Endothelial cell of umbilical vein (primary cell): ENCODE data around the gene ENTR1. TPM values are rescaled to one million over a fixed set of nuclear protein-coding genes. Genes with fewer than 3 reads are reported as not detected.

Source experiments
- BruUV-seq: library from RNA; stranded (reverse); fragments of 400-500 nt; replicated peaks from 2 replicates; lab custom pipeline; 2021; lab: Mats Ljungman, UMichigan
- CTCF ChIA-PET: fragments of 300-600, 350-600 bp; sonication (Branson Sonifier 250); formaldehyde crosslinking; loops from one replicate; lab custom pipeline; 2021; ENCODE audit warnings: antibody characterized with exemption, inconsistent platforms; lab: Charles Lee
- POLR2A ChIA-PET: fragments of 300-600, 350-600 bp; sonication (Branson Sonifier 250); formaldehyde crosslinking; loops from one replicate; lab custom pipeline; 2021; ENCODE audit warnings: antibody characterized with exemption, inconsistent platforms; lab: Charles Lee
- DNase-seq: peaks from one replicate; pipeline ENCODE4 v3.0.0-alpha.2; 2011; ENCODE audit warnings: low read depth, low spot score
- FAIRE-seq: peaks from 2 replicates; lab custom pipeline; 2011; peaks lifted over from hg19 to GRCh38; lab: Jason Lieb, UNC
- H2AFZ ChIP-seq: 2 replicates; pipeline ENCODE4 v1.6.0; 2012; ENCODE audit warnings: low read depth, low read length, control low read depth, inconsistent platforms
- H3K27ac ChIP-seq: 2 replicates; pipeline ENCODE4 v1.5.1; 2011; ENCODE audit warnings: low read depth, mild to moderate bottlenecking, control low read depth, low read length, moderate library complexity; ENCODE audit not compliant: insufficient read depth
- H3K27me3 ChIP-seq, 2 experiments: 2 replicates each; pipeline versions ENCODE4 v1.6.0 to v1.6.1; 2011; ENCODE audit warnings: low read length in 2 of 2, mixed read lengths in 1 of 2; ENCODE audit not compliant: control insufficient read depth in 2 of 2, insufficient read depth in 2 of 2
- H3K36me3 ChIP-seq, 2 experiments: 2 replicates in 1 of 2; 3 replicates in 1 of 2; pipeline ENCODE4 v1.5.1; 2011; ENCODE audit warnings: low read length in 2 of 2, mild to moderate bottlenecking in 1 of 2, moderate library complexity in 1 of 2; ENCODE audit not compliant: control insufficient read depth in 2 of 2, insufficient read depth in 2 of 2; ENCODE audit errors: extremely low read depth in 1 of 2
- H3K4me1 ChIP-seq: 3 replicates; pipeline ENCODE4 v1.5.1; 2011; ENCODE audit warnings: mild to moderate bottlenecking, low read length; ENCODE audit not compliant: control insufficient read depth, insufficient read depth; ENCODE audit errors: extremely low read depth
- H3K4me2 ChIP-seq: 2 replicates; pipeline ENCODE4 v1.6.1; 2011; ENCODE audit warnings: low read length, control low read depth, mixed read lengths; ENCODE audit not compliant: insufficient read depth
- H3K4me3 ChIP-seq, 3 experiments: fragments of 200-600 bp in 1 of 3; sonication (generic), shearing (Covaris generic) in 1 of 3; replicated peaks in 1 of 3; 2 replicates each; pipeline ENCODE4 v1.5.1; 2011 to 2016; ENCODE audit warnings: control low read depth in 3 of 3, low read length in 3 of 3, mild to moderate bottlenecking in 2 of 3, inconsistent platforms in 1 of 3, low read depth in 1 of 3, moderate library complexity in 1 of 3; ENCODE audit not compliant: insufficient read depth in 1 of 3
- H3K79me2 ChIP-seq: 2 replicates; pipeline ENCODE4 v1.6.0; 2012; ENCODE audit warnings: low read length, inconsistent platforms; ENCODE audit not compliant: control insufficient read depth, insufficient read depth
- H3K9ac ChIP-seq: replicated peaks from 2 replicates; pipeline ENCODE3; 2011; ENCODE audit warnings: low read length, control low read depth; ENCODE audit not compliant: insufficient read depth; ENCODE audit errors: extremely low read depth
- H3K9me1 ChIP-seq: replicated peaks from 3 replicates; pipeline ENCODE4 v1.6.0; 2011; ENCODE audit warnings: mild to moderate bottlenecking, low read length; ENCODE audit not compliant: control insufficient read depth, insufficient read depth; ENCODE audit errors: extremely low read depth
- H3K9me3 ChIP-seq: replicated peaks from 2 replicates; pipeline ENCODE4 v1.5.1; 2012; ENCODE audit warnings: low read length, inconsistent platforms; ENCODE audit not compliant: control insufficient read depth, insufficient read depth
- H4K20me1 ChIP-seq: replicated peaks from 2 replicates; pipeline ENCODE3; 2011; ENCODE audit warnings: mild to moderate bottlenecking, low read length; ENCODE audit not compliant: control insufficient read depth, insufficient read depth; ENCODE audit errors: extremely low read depth
- EZH2 ChIP-seq: IDR thresholded peaks from 2 replicates; pipeline ENCODE4 v1.6.1; 2012; ENCODE audit warnings: borderline replicate concordance, low read depth, mild to moderate bottlenecking, moderate library complexity, low read length, inconsistent platforms; ENCODE audit not compliant: severe bottlenecking
- GATA2 ChIP-seq: IDR thresholded peaks from 2 replicates; pipeline ENCODE4 v1.7.0; 2011; ENCODE audit warnings: low read depth, mild to moderate bottlenecking, moderate library complexity, mixed read lengths, low read length; ENCODE audit not compliant: insufficient read length, insufficient read depth
- JUN ChIP-seq: IDR thresholded peaks from 2 replicates; pipeline ENCODE4 v1.6.1; 2011; ENCODE audit warnings: borderline replicate concordance, low read depth; ENCODE audit not compliant: insufficient read length, insufficient read depth
- MYC ChIP-seq: IDR thresholded peaks from one replicate; pipeline ENCODE4 v1.6.1; 2011; ENCODE audit warnings: mild to moderate bottlenecking, low read depth, low read length
- dilution Hi-C: fragments of 300-500 bp; cut with MboI; formaldehyde crosslinking; loops from one replicate; pipeline ENCODE4 v1.15.0; 2019; ENCODE audit warnings: low sequenced_read_pairs; ENCODE audit not compliant: extremely low pct_ligation_motif_present
- intact Hi-C: fragments of 100-400 bp; cut with micrococcal nuclease; formaldehyde crosslinking; loops from one replicate; pipeline ENCODE4 v1.10.0; 2022
- polyA plus RNA-seq, 4 experiments: library from polyadenylated mRNA; depleted of rRNA in 3 of 4; stranded (reverse) in 3 of 4; unstranded in 1 of 4; fragments of >200 nt; gene quantifications; 2 replicates each; pipeline versions ENCODE4 v1.2.1 to v1.2.3, GENCODE V29; 2011 to 2012; ENCODE audit warnings: missing spikeins in 1 of 4
- total RNA-seq: library from RNA; stranded (reverse); gene quantifications from 2 replicates; pipeline ENCODE4 v1.2.3, GENCODE V29; 2021
- TF ChIP-seq, protein P1 (sequence below): IDR thresholded peaks from 2 replicates; pipeline ENCODE4 v1.6.1; 2011; ENCODE audit not compliant: insufficient read depth, insufficient read length
- TF ChIP-seq, protein P2 (sequence below), 2 donors: IDR thresholded peaks; 1 replicate in 1 of 2; 2 replicates in 1 of 2; pipeline ENCODE4 v1.5.1; 2011; ENCODE audit warnings: low read length in 2 of 2, mild to moderate bottlenecking in 2 of 2, moderate library complexity in 2 of 2, control low read depth in 1 of 2, inconsistent platforms in 1 of 2, low read depth in 1 of 2; ENCODE audit not compliant: insufficient read depth in 1 of 2; ENCODE audit errors: extremely low read depth in 1 of 2

Gene ENTR1
- total and polyA plus RNA-seq, 2 donors (not counting 3 experiments of a cell fraction or from before 2014, with no cell fraction given), result 36.0 to 61.6 TPM

DNA sequence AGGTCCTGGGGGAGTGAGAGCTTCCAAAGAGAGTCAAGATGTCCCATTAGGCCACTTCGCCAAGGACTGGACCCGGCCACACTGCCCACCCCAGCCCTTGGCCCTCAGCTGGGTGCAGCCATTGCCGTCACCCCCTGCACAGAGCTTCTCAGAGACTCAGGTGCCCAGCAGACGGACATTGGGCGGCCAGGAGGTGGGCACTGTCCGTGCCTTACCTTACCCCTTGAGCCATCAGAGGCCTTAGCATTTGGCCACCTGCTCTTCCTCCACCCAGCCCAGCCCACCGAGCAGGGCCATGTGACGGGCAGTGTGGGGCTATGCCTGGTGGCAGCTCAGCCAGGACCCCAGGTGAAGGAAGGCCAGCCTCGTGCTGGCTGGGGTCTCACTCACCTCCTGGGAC lies 43.6 kb downstream of the ENTR1 start:
- FAIRE-seq (no peak), DNase-seq (no peak)
- dilution Hi-C loops (no loop called here), intact Hi-C loops (no loop called here)
- no peaks in the 10 kb centered on the region for H3K36me3 ChIP-seq
- no peaks in the 10 kb centered on the region for H4K20me1 ChIP-seq
- BruUV-seq, result no TSS peak
- peaks cover 3% of the 10 kb centered on the region for H3K79me2 ChIP-seq
- no peaks in the 10 kb centered on the region for H3K27me3 ChIP-seq
- peaks cover 7% of the 10 kb centered on the region for H3K4me1 ChIP-seq
- H3K9ac ChIP-seq, result no peak overlapping the region
- TF ChIP-seq, protein P1, sequence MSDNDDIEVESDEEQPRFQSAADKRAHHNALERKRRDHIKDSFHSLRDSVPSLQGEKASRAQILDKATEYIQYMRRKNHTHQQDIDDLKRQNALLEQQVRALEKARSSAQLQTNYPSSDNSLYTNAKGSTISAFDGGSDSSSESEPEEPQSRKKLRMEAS, result no peak
- TF ChIP-seq GATA2, result no peak
- no peak for TF ChIP-seq EZH2
- TF ChIP-seq MYC, result no peak
- TF ChIP-seq JUN, result no peak
- TF ChIP-seq, protein P2, sequence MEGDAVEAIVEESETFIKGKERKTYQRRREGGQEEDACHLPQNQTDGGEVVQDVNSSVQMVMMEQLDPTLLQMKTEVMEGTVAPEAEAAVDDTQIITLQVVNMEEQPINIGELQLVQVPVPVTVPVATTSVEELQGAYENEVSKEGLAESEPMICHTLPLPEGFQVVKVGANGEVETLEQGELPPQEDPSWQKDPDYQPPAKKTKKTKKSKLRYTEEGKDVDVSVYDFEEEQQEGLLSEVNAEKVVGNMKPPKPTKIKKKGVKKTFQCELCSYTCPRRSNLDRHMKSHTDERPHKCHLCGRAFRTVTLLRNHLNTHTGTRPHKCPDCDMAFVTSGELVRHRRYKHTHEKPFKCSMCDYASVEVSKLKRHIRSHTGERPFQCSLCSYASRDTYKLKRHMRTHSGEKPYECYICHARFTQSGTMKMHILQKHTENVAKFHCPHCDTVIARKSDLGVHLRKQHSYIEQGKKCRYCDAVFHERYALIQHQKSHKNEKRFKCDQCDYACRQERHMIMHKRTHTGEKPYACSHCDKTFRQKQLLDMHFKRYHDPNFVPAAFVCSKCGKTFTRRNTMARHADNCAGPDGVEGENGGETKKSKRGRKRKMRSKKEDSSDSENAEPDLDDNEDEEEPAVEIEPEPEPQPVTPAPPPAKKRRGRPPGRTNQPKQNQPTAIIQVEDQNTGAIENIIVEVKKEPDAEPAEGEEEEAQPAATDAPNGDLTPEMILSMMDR (IDR thresholded peaks at IDR 0.05; ENCODE audit: extremely low read depth in 1 of 2, insufficient read depth in 1 of 2, low read depth in 1 of 2, low read length in 2 of 2), result no peak
- ChIA-PET CTCF (interaction anchor here (0.8 to 1.1 kb wide), 5 partner anchors 10 to 63 kb away, joined by 3 read pairs; no protein-coding TSS in a partner anchor), POLR2A (no interaction called here)
- H3K4me3 ChIP-seq, result no peak overlapping the region
- H3K9me1 ChIP-seq, result no peaks in the 10 kb centered on the region
- no peak overlapping the region for H2AFZ ChIP-seq
- no peak overlapping the region for H3K4me2 ChIP-seq
- H3K9me3 ChIP-seq, result no peaks in the 10 kb centered on the region
- H3K27ac ChIP-seq, result no peak overlapping the region
